Body of pancreas (tissue), 4 donors: ENCODE measurements around the gene NLGN2. TPM values are rescaled to one million over a fixed set of nuclear protein-coding genes. Genes with fewer than 3 reads are reported as not detected.
"Not testable (repeated sequence)": the region's sequence is repeated elsewhere in the genome, so short reads cannot be mapped to it uniquely, and the experiment has no call there.

ENCODE experiments used
- ATAC-seq: fragments of 150-250 bp; one replicate; pipeline ENCODE4 v1.9.1; 2016
- DNase-seq, 4 donors: peaks; one replicate each; pipeline ENCODE4 v3.0.0-alpha.2; 2019
- H3K27ac ChIP-seq, 4 donors: fragments of 200-600 bp; sonication (generic); 1 replicate in 3 of 4; 2 replicates in 1 of 4; pipeline versions ENCODE4 v1.5.1 to v1.6.1; 2016 to 2019; ENCODE audit warnings: mild to moderate bottlenecking in 1 of 4, mixed read lengths in 1 of 4, moderate library complexity in 1 of 4
- H3K27me3 ChIP-seq, 2 donors: fragments of 200-600 bp; sonication (generic); one replicate each; pipeline ENCODE4 v1.6.0; 2016; ENCODE audit warnings: mild to moderate bottlenecking in 1 of 2
- H3K36me3 ChIP-seq, 2 donors: fragments of 200-600 bp; sonication (generic); replicated peaks in 1 of 2; 2 replicates each; pipeline ENCODE4 v1.5.1; 2016; ENCODE audit warnings: low read depth in 2 of 2; ENCODE audit not compliant: insufficient read depth in 1 of 2
- H3K4me1 ChIP-seq: fragments of 200-600 bp; sonication (generic); one replicate; pipeline ENCODE4 v1.6.0; 2016
- H3K4me3 ChIP-seq, 2 donors: fragments of 200-600 bp; sonication (generic); 1 replicate in 1 of 2; 2 replicates in 1 of 2; pipeline ENCODE4 v1.5.1; 2016 to 2019
- H3K9me3 ChIP-seq, 3 donors: fragments of 200-600 bp; sonication (generic); 1 replicate in 2 of 3; 2 replicates in 1 of 3; pipeline ENCODE4 v1.5.1; 2016
- CTCF ChIP-seq, 7 experiments: fragments of 450-650 bp in 4 of 7; fragments of 200-600 bp in 3 of 7; sonication (generic) in 3 of 7; IDR thresholded peaks; one replicate each; pipeline ENCODE4 v1.5.1; 2016 to 2019; ENCODE audit warnings: antibody characterized with exemption in 7 of 7
- POLR2A ChIP-seq, 3 donors: fragments of 450-650 bp; IDR thresholded peaks; one replicate each; pipeline ENCODE4 v1.6.1; 2016; ENCODE audit warnings: antibody characterized with exemption in 3 of 3, mild to moderate bottlenecking in 2 of 3
- WGBS, 2 donors: methylation state at CpG; one replicate each; pipeline ENCODE4 v1.1.5; 2017; 5-methylcytosine and 5-hydroxymethylcytosine counted together
- intact Hi-C: fragments of 100-400 bp; cut with DNase I; formaldehyde crosslinking; loops from one replicate; pipeline ENCODE4 v1.15.1; 2023
- total RNA-seq, 2 donors: library from RNA; depleted of rRNA; stranded (reverse); fragments of >200 nt; gene quantifications; one replicate each; pipeline ENCODE4 v1.1.0, GENCODE V29; 2016

The NLGN2 gene
- total RNA-seq, 2 donors from 2014 or later, result 5.2 to 6.3 TPM

GRCh38 chr17:7367918-7368598 lies 39.6 kb upstream of the NLGN2 start:
- TF ChIP-seq CTCF (IDR thresholded peaks at IDR 0.05) (no peak), POLR2A (IDR thresholded peaks at IDR 0.05) (no peak)
- Histone ChIP-seq H3K36me3 (no peaks in the 10 kb centered on the region), H3K27ac (no peak overlapping the region), H3K4me3 (no peak overlapping the region), H3K27me3 (no peaks in the 10 kb centered on the region), H3K4me1 (no peaks in the 10 kb centered on the region), H3K9me3 (no peaks in the 10 kb centered on the region)
- ATAC-seq, result no peak
- 65 to 66% methylated on average over 12 of the region's 13 CpGs for WGBS, 2 donors
- intact Hi-C loops, result no loop called here
- no peak for DNase-seq

GRCh38 chr17:7368599-7368994 lies 39.0 kb upstream of the NLGN2 start:
- intact Hi-C loops, DNase-seq, H3K4me1 ChIP-seq, H3K27ac ChIP-seq, H3K4me3 ChIP-seq, H3K36me3 ChIP-seq, H3K27me3 ChIP-seq, H3K9me3 ChIP-seq, ATAC-seq: not testable (repeated sequence)
- WGBS, 2 donors, result 71 to 88% methylated on average over 5 of the region's 5 CpGs

- DNase-seq, result no peak
- intact Hi-C loops, result no loop called here
- no peak for ATAC-seq
- WGBS, 2 donors, result 65 to 79% methylated on average over 5 of the region's 5 CpGs
- Histone ChIP-seq H3K4me1 (no peaks in the 10 kb centered on the region), H3K27ac (no peak overlapping the region), H3K4me3 (no peak overlapping the region), H3K36me3 (no peaks in the 10 kb centered on the region), H3K27me3 (no peaks in the 10 kb centered on the region), H3K9me3 (no peaks in the 10 kb centered on the region)
- no peak for TF ChIP-seq CTCF (IDR thresholded peaks at IDR 0.05)
- TF ChIP-seq POLR2A (IDR thresholded peaks at IDR 0.05), result no peak
Measured at GRCh38 chr17:7369825-7370224, 37.8 kb upstream of the NLGN2 start.

GRCh38 chr17:7370853-7371252 lies 36.8 kb upstream of the NLGN2 start:
- no peak for TF ChIP-seq CTCF (IDR thresholded peaks at IDR 0.05)
- TF ChIP-seq POLR2A (IDR thresholded peaks at IDR 0.05), result no peak
- no peak for DNase-seq
- Histone ChIP-seq H3K27me3 (no peaks in the 10 kb centered on the region), H3K4me1 (no peaks in the 10 kb centered on the region), H3K27ac (no peak overlapping the region), H3K36me3 (no peaks in the 10 kb centered on the region), H3K4me3 (no peak overlapping the region), H3K9me3 (no peaks in the 10 kb centered on the region)
- intact Hi-C loops, result no loop called here
- 62 to 71% methylated on average over 4 of the region's 4 CpGs for WGBS, 2 donors
- ATAC-seq, result no peak

- H3K4me3 ChIP-seq, result no peak overlapping the region
- DNase-seq (no peak), ATAC-seq (no peak)
- no peaks in the 10 kb centered on the region for H3K27me3 ChIP-seq
- H3K36me3 ChIP-seq, result no peaks in the 10 kb centered on the region
- H3K9me3 ChIP-seq, result no peaks in the 10 kb centered on the region
- H3K27ac ChIP-seq, result no peak overlapping the region
- no peaks in the 10 kb centered on the region for H3K4me1 ChIP-seq
- TF ChIP-seq POLR2A (IDR thresholded peaks at IDR 0.05) (no peak), CTCF (IDR thresholded peaks at IDR 0.05) (no peak)
- 66 to 90% methylated on average over 2 of the region's 2 CpGs for WGBS, 2 donors
- intact Hi-C loops, result no loop called here
Measured at GRCh38 chr17:7374353-7374752, 33.3 kb upstream of the NLGN2 start.
